GM12872 (cell line): Measurements from ENCODE around the gene CRY2.

ENCODE experiments used
- TF ChIP-seq, protein P1 (sequence below): IDR thresholded peaks from 3 replicates; pipeline ENCODE4 v1.5.1; 2011; ENCODE audit warnings: low read depth, mild to moderate bottlenecking, low read length, moderate library complexity; ENCODE audit not compliant: insufficient read depth

The CRY2 gene

GRCh38 chr11:45924036-45924915 lies 77.0 kb downstream of the CRY2 start:
- TF ChIP-seq, protein P1, sequence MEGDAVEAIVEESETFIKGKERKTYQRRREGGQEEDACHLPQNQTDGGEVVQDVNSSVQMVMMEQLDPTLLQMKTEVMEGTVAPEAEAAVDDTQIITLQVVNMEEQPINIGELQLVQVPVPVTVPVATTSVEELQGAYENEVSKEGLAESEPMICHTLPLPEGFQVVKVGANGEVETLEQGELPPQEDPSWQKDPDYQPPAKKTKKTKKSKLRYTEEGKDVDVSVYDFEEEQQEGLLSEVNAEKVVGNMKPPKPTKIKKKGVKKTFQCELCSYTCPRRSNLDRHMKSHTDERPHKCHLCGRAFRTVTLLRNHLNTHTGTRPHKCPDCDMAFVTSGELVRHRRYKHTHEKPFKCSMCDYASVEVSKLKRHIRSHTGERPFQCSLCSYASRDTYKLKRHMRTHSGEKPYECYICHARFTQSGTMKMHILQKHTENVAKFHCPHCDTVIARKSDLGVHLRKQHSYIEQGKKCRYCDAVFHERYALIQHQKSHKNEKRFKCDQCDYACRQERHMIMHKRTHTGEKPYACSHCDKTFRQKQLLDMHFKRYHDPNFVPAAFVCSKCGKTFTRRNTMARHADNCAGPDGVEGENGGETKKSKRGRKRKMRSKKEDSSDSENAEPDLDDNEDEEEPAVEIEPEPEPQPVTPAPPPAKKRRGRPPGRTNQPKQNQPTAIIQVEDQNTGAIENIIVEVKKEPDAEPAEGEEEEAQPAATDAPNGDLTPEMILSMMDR, result no peak

DNA sequence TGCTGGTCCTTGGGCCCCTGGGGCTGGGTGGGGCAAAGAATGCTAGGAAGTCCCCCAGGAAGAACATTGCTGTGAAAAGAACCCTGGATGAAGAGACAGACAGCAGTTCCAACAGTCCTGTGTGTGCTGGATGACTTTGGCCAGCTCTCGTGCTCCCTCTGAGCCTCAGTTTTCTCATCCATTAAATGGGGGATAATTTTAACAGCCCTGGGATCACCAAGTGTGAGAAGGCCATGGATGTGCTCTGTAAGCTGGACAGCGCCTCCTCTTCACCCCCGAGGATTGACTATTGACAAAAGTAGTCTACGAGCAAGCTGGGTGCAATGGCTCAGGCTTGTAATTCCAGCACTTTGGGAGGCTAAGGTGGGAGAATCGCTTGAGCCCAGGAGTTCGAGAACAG lies 77.7 kb downstream of the CRY2 start:
- TF ChIP-seq, protein P1, result no peak

- TF ChIP-seq, protein P1, result no peak
Measured at GRCh38 chr11:45925550-45925949, 78.3 kb downstream of the CRY2 start.

GRCh38 chr11:45926001-45926401 lies 78.7 kb downstream of the CRY2 start:
- TF ChIP-seq, protein P1, result no peak

DNA sequence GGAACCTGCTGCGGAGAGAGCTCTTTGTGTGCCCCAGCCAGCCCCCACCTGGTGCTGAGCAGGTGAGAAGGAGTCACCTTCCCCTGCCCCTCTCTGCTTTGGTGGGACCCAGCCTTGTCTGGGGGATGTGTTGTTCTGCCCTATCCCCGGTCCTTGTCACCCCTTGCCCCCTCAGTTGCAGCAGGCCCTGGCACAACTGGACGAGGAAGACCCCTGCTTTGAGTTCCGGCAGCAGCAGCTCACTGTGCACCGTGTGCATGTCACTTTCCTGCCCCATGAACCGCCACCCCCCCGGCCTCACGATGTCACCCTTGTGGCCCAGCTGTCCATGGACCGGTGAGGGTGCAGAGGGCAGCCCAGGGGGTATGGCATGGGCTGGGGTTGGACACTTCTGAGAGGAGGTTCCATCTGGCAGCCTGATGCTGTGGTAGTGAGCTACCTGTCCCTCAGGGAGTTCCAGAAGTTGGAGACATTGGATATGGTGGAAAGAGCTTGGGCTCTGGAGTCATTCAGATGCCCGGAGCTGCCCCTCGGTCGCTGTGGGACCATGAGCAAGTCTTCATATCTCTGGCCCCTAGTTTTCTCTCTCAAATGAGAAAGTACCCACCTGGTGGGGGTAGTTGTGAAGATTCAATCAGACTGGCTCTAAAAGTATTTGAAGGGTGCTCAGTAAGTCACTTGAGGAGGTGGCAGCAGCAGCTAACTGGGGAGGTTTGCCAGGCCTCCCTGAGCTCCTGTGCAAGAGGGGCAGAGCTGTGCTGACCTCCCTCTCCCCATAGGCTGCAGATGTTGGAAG lies 79.5 kb downstream of the CRY2 start:
- TF ChIP-seq, protein P1, result no peak

- TF ChIP-seq, protein P1, result no peak
Measured at GRCh38 chr11:45927332-45927683, 80.0 kb downstream of the CRY2 start.

GRCh38 chr11:45927684-45928413 lies 80.6 kb downstream of the CRY2 start:
- TF ChIP-seq, protein P1, result no peak
